NCI-H526 (cell line): ENCODE measurements around the gene MYEOV.

Experiments
- DNase-seq, 2 experiments: peaks; one replicate each; lab custom pipeline; 2025; lab: John Stamatoyannopoulos, UW

The MYEOV gene

GRCh38 chr11:69301081-69301454, 7.1 kb downstream of the MYEOV start:
- no peak for DNase-seq

DNA sequence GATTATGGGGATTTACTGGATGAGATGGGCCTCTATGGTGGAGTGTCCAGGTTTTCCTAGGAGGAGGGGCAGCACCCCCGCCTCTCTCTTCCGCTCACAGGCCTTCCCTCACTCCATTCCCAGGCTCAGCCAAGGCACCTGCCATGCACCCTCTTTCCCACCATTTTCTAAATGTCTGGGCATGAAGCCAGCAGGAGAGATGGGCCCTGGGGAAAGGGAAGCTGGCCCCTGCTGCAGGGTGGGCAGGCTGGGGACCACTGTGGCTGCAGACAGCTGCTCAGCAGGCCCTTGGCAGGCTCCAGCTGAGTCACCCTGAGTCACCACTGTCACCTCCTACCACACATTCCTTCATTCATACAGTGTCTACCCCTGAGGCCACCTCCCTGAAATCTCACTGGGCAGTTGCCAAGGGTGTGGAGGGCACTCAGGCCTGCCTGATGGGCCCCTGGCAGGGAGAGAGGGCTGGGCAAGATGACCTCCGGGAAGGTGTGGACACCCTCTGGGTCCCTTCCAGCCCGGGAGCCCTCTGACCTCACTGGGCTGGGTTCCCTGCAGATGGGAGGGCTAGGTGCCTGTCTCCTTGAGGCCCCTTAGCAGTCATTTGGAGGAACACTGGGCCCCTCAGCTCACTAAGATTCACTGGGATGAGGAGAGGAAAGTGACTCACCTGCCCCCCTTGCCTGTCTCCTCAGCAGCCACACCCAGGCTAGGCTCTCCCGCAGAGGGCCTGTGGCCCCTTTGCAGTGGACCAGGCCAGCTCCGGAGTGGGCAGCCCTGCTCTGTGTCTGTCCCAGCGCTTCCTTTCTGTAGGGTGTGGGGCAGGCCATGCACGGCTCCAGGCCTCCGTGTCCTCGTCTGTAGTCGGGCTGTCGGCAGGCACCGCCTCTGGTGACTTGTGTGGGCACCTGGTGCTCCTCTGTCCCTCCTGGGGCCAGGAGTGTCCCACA, 7.8 kb downstream of the MYEOV start:
- DNase-seq: no peak

DNA sequence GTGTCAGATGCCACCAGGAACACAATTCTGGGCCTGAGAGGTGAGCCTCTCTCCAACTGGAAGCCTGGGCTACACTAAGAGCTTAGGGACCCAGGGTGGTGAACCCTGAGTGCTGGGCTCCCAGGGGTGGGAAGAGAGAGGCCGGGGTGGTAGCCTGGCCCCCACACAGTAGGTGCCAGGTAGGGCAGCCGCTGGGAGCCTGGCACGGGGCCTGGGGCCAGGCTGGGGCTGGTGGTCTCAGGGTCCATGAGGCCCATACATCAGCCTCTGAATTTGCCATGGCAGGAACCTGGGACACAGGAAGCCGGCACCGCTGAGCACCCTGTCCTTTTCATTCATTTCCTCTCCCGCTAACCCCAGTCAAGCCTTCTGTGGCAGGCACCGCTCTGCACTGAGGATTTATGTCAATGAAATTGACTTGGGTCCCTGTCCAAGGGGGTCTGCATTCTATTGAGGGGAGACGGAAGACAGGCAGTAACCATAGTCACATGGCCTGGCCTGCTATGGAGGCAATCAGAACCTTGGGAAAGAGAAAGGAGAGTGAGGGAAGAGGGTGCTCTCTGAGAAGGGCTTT, 8.6 kb downstream of the MYEOV start:
- DNase-seq: no peak

DNA sequence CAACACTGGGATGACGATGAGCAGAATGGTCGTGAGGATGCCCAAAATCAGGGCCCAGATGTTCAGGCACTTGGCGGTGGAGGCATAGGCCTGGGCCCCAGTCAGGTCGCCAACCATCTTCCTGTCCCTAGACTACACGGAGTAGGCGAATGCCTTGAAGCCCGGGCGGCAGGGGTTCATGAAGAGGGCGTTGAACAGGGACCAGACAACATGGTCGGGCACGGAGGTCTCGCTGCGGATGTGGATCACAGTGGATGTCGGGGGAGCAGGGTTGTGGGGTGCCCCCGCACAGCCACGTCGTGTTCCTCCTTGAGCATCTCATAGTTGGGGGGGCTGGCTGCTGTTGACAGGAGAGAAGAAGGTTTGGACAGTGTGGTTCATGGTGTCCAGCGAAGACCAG, 9.5 kb downstream of the MYEOV start:
- DNase-seq: no peak

DNA sequence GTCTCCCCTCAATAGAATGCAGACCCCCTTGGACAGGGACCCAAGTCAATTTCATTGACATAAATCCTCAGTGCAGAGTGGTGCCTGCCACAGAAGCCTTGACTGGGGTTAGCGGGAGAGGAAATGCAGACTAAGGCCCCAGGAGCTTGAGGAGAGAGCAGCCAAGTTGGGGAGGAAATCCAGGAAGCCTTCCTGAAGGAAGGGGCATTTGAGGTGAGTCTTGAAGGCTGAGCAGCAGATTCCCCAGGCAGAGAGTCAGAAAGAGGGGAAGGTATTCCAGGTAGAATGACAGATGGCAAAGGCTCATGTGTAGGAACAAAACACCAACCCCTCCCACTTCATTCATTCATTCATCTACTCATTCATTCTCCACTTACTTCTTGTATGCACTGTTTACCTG, 10.3 kb downstream of the MYEOV start:
- no peak for DNase-seq

GRCh38 chr11:69304686-69305085, 10.7 kb downstream of the MYEOV start:
- no peak for DNase-seq

DNA sequence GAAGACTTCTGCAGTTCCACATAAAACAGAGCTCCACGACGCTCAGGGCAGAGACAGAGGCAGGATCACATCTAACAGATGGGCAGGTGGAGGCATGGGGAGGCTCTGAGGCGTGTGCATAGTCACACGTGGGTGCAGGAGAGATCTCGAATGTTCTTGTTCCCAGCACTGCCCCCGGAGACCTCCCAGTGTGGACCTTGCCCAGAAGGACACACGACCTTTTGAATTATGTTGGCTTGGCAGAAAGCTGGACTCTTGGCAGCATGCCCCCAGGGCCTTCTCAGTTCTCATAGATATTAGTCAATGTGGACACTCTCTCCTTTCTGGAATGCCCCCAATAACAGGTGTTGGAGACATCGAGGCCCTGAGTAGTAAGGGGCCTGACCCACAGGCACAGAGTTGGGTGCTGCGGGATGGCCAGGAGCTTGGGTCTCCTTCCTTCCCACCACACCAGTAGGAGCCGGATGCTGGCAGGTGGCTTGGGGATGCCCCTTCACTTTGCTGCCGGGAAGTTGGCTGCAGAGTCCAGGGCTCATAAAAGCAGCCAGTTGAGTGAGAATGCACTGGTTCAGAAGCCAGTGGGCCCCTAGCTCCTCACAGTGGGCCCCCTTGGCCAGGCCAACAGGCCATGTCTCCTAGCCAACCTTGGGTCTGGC, 12.1 kb downstream of the MYEOV start:
- no peak for DNase-seq

- DNase-seq: no peak
These were observed 12.9 kb downstream of the MYEOV start for GRCh38 chr11:69306821-69307220.

- no peak for DNase-seq
These were observed 13.5 kb downstream of the MYEOV start for GRCh38 chr11:69307421-69307820.

GRCh38 chr11:69307871-69308431, 14.0 kb downstream of the MYEOV start:
- peak in 1 of 2 experiments; percentile 31 for DNase-seq

DNA sequence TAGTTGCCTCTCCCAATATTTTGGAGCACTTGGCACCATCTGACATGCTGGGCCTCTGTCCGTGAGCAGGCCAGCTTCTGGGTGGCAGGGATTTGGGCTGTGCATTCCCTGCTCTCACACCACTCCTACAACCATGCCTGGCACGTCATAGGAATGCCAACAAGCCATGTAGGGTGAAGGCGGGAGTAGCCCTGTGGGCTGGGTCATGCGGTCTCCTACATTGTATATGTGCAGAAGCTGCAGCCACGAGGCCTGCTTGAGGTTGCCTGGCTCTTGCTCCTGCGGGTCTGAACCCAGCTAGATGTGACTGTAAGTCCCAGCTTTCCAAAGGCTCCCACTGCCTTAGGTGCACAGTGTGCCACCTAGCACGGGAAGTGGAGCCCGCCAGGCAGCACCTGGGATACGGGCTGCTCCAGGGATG, 14.5 kb downstream of the MYEOV start:
- DNase-seq: no peak

- DNase-seq: no peak
These were observed 15.1 kb downstream of the MYEOV start for GRCh38 chr11:69308936-69309615.

- DNase-seq: no peak
These were observed 15.8 kb downstream of the MYEOV start for GRCh38 chr11:69309631-69310280.

DNA sequence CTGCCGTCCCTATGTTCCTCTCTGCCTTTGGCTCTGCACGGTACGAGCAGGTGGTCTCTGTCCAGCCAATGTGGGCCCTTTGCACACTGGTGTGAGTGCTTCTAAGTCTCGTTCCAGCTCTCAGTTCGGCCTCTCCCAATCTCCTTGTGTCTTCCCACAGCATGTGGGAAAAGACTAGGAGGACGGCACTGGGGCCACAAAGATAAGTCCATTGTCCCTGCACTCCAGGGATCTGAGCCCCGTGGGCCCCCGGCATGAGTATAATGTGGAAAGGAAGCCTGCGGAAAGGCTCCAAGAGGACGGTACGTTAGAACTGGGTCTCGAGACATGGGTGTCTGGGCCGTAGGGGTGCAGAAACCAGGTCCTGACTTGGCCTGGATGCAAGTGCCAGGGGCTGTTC, 16.4 kb downstream of the MYEOV start:
- DNase-seq: no peak

- no peak for DNase-seq
These were observed 17.2 kb downstream of the MYEOV start for GRCh38 chr11:69310934-69311766.

DNA sequence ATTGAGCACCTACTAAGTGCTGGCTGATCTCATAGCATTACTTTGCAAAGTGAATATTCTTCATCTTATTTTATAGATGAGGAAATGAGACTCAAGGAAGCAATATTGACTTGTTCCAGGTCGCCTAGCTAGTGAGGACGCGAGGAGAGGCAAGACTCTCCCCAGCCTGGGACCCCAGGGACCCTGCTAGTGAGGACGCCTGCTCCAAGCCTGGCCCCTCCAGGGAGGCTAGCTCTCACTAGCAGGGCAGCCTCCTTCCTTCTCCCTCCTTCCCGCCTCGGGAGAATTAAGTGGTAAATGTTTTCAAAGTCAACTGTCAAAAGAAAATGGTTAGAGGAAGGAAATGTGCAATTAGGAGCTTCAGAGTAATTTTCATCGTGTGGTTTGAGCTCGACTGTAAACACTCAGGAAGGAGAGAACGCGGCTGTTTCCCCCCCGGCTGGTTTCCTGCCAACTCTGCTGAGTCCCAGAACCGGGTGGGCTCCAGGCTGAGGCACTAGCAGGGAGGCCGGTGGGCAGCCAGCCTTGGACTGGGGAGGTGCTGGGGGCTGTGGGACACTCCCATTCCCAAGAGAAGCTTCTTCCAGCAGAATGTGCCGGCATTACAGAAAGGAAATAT, 17.9 kb downstream of the MYEOV start:
- DNase-seq: no peak

- DNase-seq: no peak
These were observed 18.8 kb downstream of the MYEOV start for GRCh38 chr11:69312453-69313404.

- no peak for DNase-seq
These were observed 20.0 kb downstream of the MYEOV start for GRCh38 chr11:69313992-69314391.

- no peak for DNase-seq
These were observed 20.6 kb downstream of the MYEOV start for GRCh38 chr11:69314555-69314954.
